ENCODE results near the gene INTS13. TPM values are rescaled to one million over a fixed set of nuclear protein-coding genes. Genes with fewer than 3 reads are reported as not detected.

Gene INTS13
- total and polyA plus RNA-seq, 2 donors (not counting 1 experiment from before 2014, with no cell fraction given), result 9.2 to 16.2 TPM

DNA sequence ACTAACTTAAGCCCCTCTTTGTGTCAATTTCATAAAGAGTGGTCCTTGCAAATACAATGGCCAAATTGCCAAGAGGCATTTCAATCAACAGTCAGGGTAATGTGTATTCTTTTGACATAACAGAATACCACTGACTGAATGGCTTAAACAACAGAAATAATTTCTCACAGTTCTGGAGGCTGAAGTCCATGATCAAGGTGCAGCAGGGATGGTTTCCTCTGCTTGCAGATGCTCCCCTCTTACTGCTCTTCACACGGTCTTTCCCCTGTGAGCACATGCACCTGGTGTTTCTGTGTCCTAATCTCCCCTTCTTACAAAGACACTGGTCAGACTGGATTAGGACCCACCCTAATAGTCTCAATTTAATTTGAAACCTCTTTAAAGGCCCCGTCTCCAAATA is 32.4 kb upstream of the INTS13 start:
- Histone ChIP-seq H3K27ac (ENCODE audit: low read length in 2 of 2) (no peak overlapping the region), H3K79me2 (ENCODE audit: control insufficient read depth, insufficient read depth, low read length) (no peaks in the 10 kb centered on the region), H3K36me3 (replicated peaks in 1 of 2; ENCODE audit: control extremely low read depth in 1 of 2, control insufficient read depth in 1 of 2, extremely low read depth in 1 of 2, insufficient read depth in 2 of 2, low read length in 1 of 2) (peaks cover 9 to 13% of the 10 kb centered on the region in 2 experiments), H3K27me3 (replicated peaks in 1 of 4; ENCODE audit: control extremely low read depth in 1 of 4, control insufficient read depth in 3 of 4, insufficient read depth in 4 of 4, low read length in 3 of 4) (no peaks in the 10 kb centered on the region), H3K9ac (ENCODE audit: low read length) (no peak overlapping the region), H4K20me1 (ENCODE audit: control insufficient read depth, insufficient read depth, low read length, poor library complexity, severe bottlenecking) (no peaks in the 10 kb centered on the region), H3K9me3 (ENCODE audit: control extremely low read depth in 1 of 3, control insufficient read depth in 2 of 3, insufficient read depth in 1 of 3, low read length in 2 of 3) (no peaks in the 10 kb centered on the region), H3K4me2 (replicated peaks; ENCODE audit: low read depth, low read length, poor library complexity, severe bottlenecking) (no peak overlapping the region), H2AFZ (ENCODE audit: insufficient read depth, low read depth, low read length, poor library complexity, severe bottlenecking) (no peak overlapping the region), H3K4me3 (ENCODE audit: control extremely low read depth in 1 of 5, extremely low read depth in 1 of 5, insufficient read depth in 1 of 5, low read depth in 2 of 5, low read length in 4 of 5) (no peak overlapping the region), H3K4me1 (ENCODE audit: control insufficient read depth in 2 of 2, insufficient read depth in 2 of 2, low read length in 2 of 2) (peaks cover 3 to 13% of the 10 kb centered on the region in 2 donors)
- intact Hi-C loops (cut with micrococcal nuclease), result loop anchor here (5.0 kb wide), 1 partner anchor 42 kb away; the partner anchor contains the start of gene TM7SF3
- ATAC-seq (ENCODE audit: low read depth), result no peak
- TF ChIP-seq, protein P1, sequence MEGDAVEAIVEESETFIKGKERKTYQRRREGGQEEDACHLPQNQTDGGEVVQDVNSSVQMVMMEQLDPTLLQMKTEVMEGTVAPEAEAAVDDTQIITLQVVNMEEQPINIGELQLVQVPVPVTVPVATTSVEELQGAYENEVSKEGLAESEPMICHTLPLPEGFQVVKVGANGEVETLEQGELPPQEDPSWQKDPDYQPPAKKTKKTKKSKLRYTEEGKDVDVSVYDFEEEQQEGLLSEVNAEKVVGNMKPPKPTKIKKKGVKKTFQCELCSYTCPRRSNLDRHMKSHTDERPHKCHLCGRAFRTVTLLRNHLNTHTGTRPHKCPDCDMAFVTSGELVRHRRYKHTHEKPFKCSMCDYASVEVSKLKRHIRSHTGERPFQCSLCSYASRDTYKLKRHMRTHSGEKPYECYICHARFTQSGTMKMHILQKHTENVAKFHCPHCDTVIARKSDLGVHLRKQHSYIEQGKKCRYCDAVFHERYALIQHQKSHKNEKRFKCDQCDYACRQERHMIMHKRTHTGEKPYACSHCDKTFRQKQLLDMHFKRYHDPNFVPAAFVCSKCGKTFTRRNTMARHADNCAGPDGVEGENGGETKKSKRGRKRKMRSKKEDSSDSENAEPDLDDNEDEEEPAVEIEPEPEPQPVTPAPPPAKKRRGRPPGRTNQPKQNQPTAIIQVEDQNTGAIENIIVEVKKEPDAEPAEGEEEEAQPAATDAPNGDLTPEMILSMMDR (IDR thresholded peaks at IDR 0.05), result no peak
- TF ChIP-seq EZH2 (IDR thresholded peaks at IDR 0.05; ENCODE audit: borderline replicate concordance, insufficient read depth, low read depth, low read length, poor library complexity, severe bottlenecking), result no peak
- ChIA-PET POLR2A (no interaction called here), CTCF (no interaction called here)
- Mint-ChIP-seq H3K9me3 (ENCODE audit: insufficient read depth) (no peaks in the 10 kb centered on the region), H3K4me1 (peaks cover 10% of the 10 kb centered on the region), H3K4me3 (no peak overlapping the region), H3K27me3 (no peaks in the 10 kb centered on the region), H3K27ac (no peak overlapping the region)
- DNase-seq, result no peak
- 100% methylated on average over 1 of the region's 2 CpGs for WGBS (ENCODE audit: insufficient coverage)

DNA sequence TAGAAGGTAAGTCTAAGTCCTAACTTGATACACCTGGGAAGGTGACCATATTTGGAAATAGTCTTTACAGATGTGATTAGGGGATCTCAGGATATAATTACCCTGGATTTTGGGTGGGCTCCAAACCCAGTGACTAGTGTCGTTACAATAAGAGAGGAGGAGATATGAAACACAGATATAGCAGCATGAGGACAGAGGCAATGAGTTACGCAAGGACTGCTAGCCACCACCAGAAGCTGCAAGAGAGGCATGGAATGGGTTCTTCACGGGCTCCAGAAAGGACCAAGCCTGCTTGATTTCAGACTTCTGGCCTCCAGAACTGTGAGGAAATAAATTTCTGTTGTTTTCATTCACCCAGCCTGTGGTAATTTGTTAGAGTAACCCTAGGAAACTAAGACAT is 29.1 kb upstream of the INTS13 start:
- intact Hi-C loops (cut with micrococcal nuclease), result no loop called here
- no peak overlapping the region for H3K4me3 Mint-ChIP-seq
- no peak overlapping the region for H3K27ac Mint-ChIP-seq
- POLR2A ChIA-PET, result no interaction called here
- no peak overlapping the region for H3K9ac ChIP-seq (ENCODE audit: low read length)
- H4K20me1 ChIP-seq (ENCODE audit: control insufficient read depth, insufficient read depth, low read length, poor library complexity, severe bottlenecking), result no peaks in the 10 kb centered on the region
- no peaks in the 10 kb centered on the region for H3K27me3 Mint-ChIP-seq
- H2AFZ ChIP-seq (ENCODE audit: insufficient read depth, low read depth, low read length, poor library complexity, severe bottlenecking), result no peak overlapping the region
- no peaks in the 10 kb centered on the region for H3K9me3 Mint-ChIP-seq (ENCODE audit: insufficient read depth)
- ATAC-seq (ENCODE audit: low read depth) (no peak), DNase-seq (no peak)
- no peak overlapping the region for H3K27ac ChIP-seq (ENCODE audit: low read length in 2 of 2)
- no peaks in the 10 kb centered on the region for H3K9me3 ChIP-seq (ENCODE audit: control extremely low read depth in 1 of 3, control insufficient read depth in 2 of 3, insufficient read depth in 1 of 3, low read length in 2 of 3)
- H3K4me3 ChIP-seq (ENCODE audit: control extremely low read depth in 1 of 5, extremely low read depth in 1 of 5, insufficient read depth in 1 of 5, low read depth in 2 of 5, low read length in 4 of 5), result no peak overlapping the region
- TF ChIP-seq, protein P1 (IDR thresholded peaks at IDR 0.05), result no peak
- H3K4me1 ChIP-seq (ENCODE audit: control insufficient read depth in 2 of 2, insufficient read depth in 2 of 2, low read length in 2 of 2), result peaks cover 1 to 9% of the 10 kb centered on the region in 2 donors
- 100% methylated on average over 3 of the region's 3 CpGs for WGBS (ENCODE audit: insufficient coverage)
- no peaks in the 10 kb centered on the region for H3K79me2 ChIP-seq (ENCODE audit: control insufficient read depth, insufficient read depth, low read length)
- CTCF ChIA-PET, result no interaction called here
- H3K27me3 ChIP-seq (replicated peaks in 1 of 4; ENCODE audit: control extremely low read depth in 1 of 4, control insufficient read depth in 3 of 4, insufficient read depth in 4 of 4, low read length in 3 of 4), result no peaks in the 10 kb centered on the region
- H3K4me1 Mint-ChIP-seq, result peaks cover 6% of the 10 kb centered on the region
- H3K4me2 ChIP-seq (replicated peaks; ENCODE audit: low read depth, low read length, poor library complexity, severe bottlenecking), result no peak overlapping the region
- H3K36me3 ChIP-seq (replicated peaks in 1 of 2; ENCODE audit: control extremely low read depth in 1 of 2, control insufficient read depth in 1 of 2, extremely low read depth in 1 of 2, insufficient read depth in 2 of 2, low read length in 1 of 2), result peaks cover 6 to 27% of the 10 kb centered on the region in 2 experiments

Measured in B cell (primary cell).